H9 (cell line): Measurements from ENCODE around the gene C1orf116. TPM values are rescaled to one million over a fixed set of nuclear protein-coding genes. Genes with fewer than 3 reads are reported as not detected.

Experiments used
- DNase-seq: peaks from one replicate; pipeline ENCODE4 v3.0.0-alpha.2; 2017
- H2AFZ ChIP-seq: one replicate; pipeline ENCODE4 v1.6.1; 2013; ENCODE audit warnings: mild to moderate bottlenecking, low read length, control low read depth, moderate library complexity
- H2AK5ac ChIP-seq: 2 replicates; pipeline ENCODE4 v1.6.1; 2013; ENCODE audit warnings: low read length, control low read depth, mixed read lengths; ENCODE audit not compliant: insufficient read length
- H2BK120ac ChIP-seq: one replicate; pipeline ENCODE4 v1.6.1; 2013; ENCODE audit warnings: low read depth, mild to moderate bottlenecking, low read length, control low read depth, inconsistent platforms; ENCODE audit not compliant: poor library complexity, severe bottlenecking
- H2BK12ac ChIP-seq: 2 replicates; pipeline ENCODE4 v1.6.1; 2013; ENCODE audit warnings: low read length, control low read depth, mixed read lengths, low read depth; ENCODE audit not compliant: insufficient read length
- H2BK15ac ChIP-seq: 2 replicates; pipeline ENCODE4 v1.6.1; 2013; ENCODE audit warnings: low read depth, low read length, control low read depth
- H2BK20ac ChIP-seq: one replicate; pipeline ENCODE4 v1.6.1; 2013; ENCODE audit warnings: low read depth, mild to moderate bottlenecking, low read length, control low read depth, inconsistent platforms; ENCODE audit not compliant: poor library complexity, severe bottlenecking
- H2BK5ac ChIP-seq: 2 replicates; pipeline ENCODE4 v1.6.1; 2013; ENCODE audit warnings: low read length, control low read depth, mixed read lengths; ENCODE audit not compliant: insufficient read length
- H3K14ac ChIP-seq: 2 replicates; pipeline ENCODE4 v1.6.1; 2013; ENCODE audit warnings: low read length, control low read depth; ENCODE audit not compliant: insufficient read depth
- H3K18ac ChIP-seq: 2 replicates; pipeline ENCODE4 v1.6.1; 2013; ENCODE audit warnings: low read depth, mild to moderate bottlenecking, mixed read lengths, low read length, control low read depth; ENCODE audit not compliant: insufficient read length
- H3K23ac ChIP-seq: 2 replicates; pipeline ENCODE4 v1.6.1; 2013; ENCODE audit warnings: low read length, control low read depth, mixed read lengths, low read depth; ENCODE audit not compliant: insufficient read length
- H3K23me2 ChIP-seq: 2 replicates; pipeline ENCODE4 v1.6.1; 2013; ENCODE audit warnings: low read depth, mild to moderate bottlenecking, mixed read lengths, low read length, control low read depth; ENCODE audit not compliant: insufficient read length, poor library complexity, severe bottlenecking
- H3K27ac ChIP-seq: 2 replicates; pipeline ENCODE4 v1.5.1; 2013; ENCODE audit warnings: low read length, control low read depth, mixed read lengths, low read depth; ENCODE audit not compliant: insufficient read length
- H3K27me3 ChIP-seq: 2 replicates; pipeline ENCODE4 v1.6.1; 2013; ENCODE audit warnings: low read length, control low read depth, inconsistent platforms; ENCODE audit not compliant: insufficient read depth
- H3K4ac ChIP-seq: 2 replicates; pipeline ENCODE4 v1.6.1; 2013; ENCODE audit warnings: low read depth, mild to moderate bottlenecking, control low read depth, inconsistent platforms, low read length, moderate library complexity
- H3K4me1 ChIP-seq: 2 replicates; pipeline ENCODE4 v1.6.1; 2013; ENCODE audit warnings: low read length, control low read depth, inconsistent platforms; ENCODE audit not compliant: insufficient read depth
- H3K4me2 ChIP-seq: 2 replicates; pipeline ENCODE4 v1.6.1; 2013; ENCODE audit warnings: low read length, control low read depth, mixed read lengths; ENCODE audit not compliant: insufficient read length, insufficient read depth
- H3K56ac ChIP-seq: 2 replicates; pipeline ENCODE4 v1.6.1; 2013; ENCODE audit warnings: low read depth, mild to moderate bottlenecking, mixed read lengths, low read length, control low read depth; ENCODE audit not compliant: insufficient read length
- H3K79me1 ChIP-seq: 2 replicates; pipeline ENCODE4 v1.6.1; 2013; ENCODE audit warnings: low read depth, mild to moderate bottlenecking, moderate library complexity, low read length, control low read depth, inconsistent platforms; ENCODE audit not compliant: insufficient read depth, poor library complexity, severe bottlenecking
- H3K79me2 ChIP-seq: 2 replicates; pipeline ENCODE4 v1.6.1; 2013; ENCODE audit warnings: low read length, control low read depth, inconsistent platforms; ENCODE audit not compliant: insufficient read depth
- H3K9ac ChIP-seq: 2 replicates; pipeline ENCODE4 v1.6.1; 2013; ENCODE audit warnings: low read length, control low read depth, mixed read lengths; ENCODE audit not compliant: insufficient read length; ENCODE audit errors: extremely low read depth
- H3K9me3 ChIP-seq: one replicate; pipeline ENCODE4 v1.6.1; 2013; ENCODE audit warnings: low read depth, low read length, inconsistent platforms; ENCODE audit not compliant: control insufficient read depth
- H3T11ph ChIP-seq: one replicate; pipeline ENCODE4 v1.6.1; 2013; ENCODE audit warnings: mild to moderate bottlenecking, low read length, control low read depth, inconsistent platforms
- H4K20me1 ChIP-seq: one replicate; pipeline ENCODE4 v1.6.1; 2013; ENCODE audit not compliant: control insufficient read depth, insufficient read length, insufficient read depth
- H4K5ac ChIP-seq: 2 replicates; pipeline ENCODE4 v1.6.1; 2013; ENCODE audit warnings: low read depth, mild to moderate bottlenecking, mixed read lengths, low read length, control low read depth; ENCODE audit not compliant: insufficient read length
- H4K8ac ChIP-seq: replicated peaks from 2 replicates; pipeline ENCODE4 v1.6.1; 2013; ENCODE audit warnings: low read length, control low read depth, mixed read lengths, low read depth; ENCODE audit not compliant: insufficient read length
- H4K91ac ChIP-seq: 2 replicates; pipeline ENCODE4 v1.6.1; 2013; ENCODE audit warnings: low read depth, mild to moderate bottlenecking, moderate library complexity, mixed read lengths, low read length, control low read depth; ENCODE audit not compliant: insufficient read length
- H3K27ac Mint-ChIP-seq, 3 experiments: 2 replicates in 2 of 3; 3 replicates in 1 of 3; pipeline ENCODE4 v1.8.0; 2020 to 2021; ENCODE audit warnings: mixed read lengths in 3 of 3, mild to moderate bottlenecking in 1 of 3, moderate library complexity in 1 of 3
- H3K27me3 Mint-ChIP-seq: 2 replicates; pipeline ENCODE4 v1.8.0; 2021; ENCODE audit warnings: low read depth, mild to moderate bottlenecking, moderate library complexity, mixed read lengths
- H3K36me3 Mint-ChIP-seq, 3 experiments: 2 replicates in 2 of 3; 3 replicates in 1 of 3; pipeline ENCODE4 v1.8.0; 2020 to 2021; ENCODE audit warnings: low read depth in 3 of 3, mixed read lengths in 3 of 3; ENCODE audit not compliant: insufficient read depth in 1 of 3
- H3K4me1 Mint-ChIP-seq, 2 experiments: 2 replicates each; pipeline ENCODE4 v1.8.0; 2020; ENCODE audit warnings: mixed read lengths in 2 of 2
- H3K4me3 Mint-ChIP-seq, 2 experiments: 2 replicates in 1 of 2; 3 replicates in 1 of 2; pipeline ENCODE4 v1.8.0; 2020 to 2021; ENCODE audit warnings: mild to moderate bottlenecking in 2 of 2, mixed read lengths in 2 of 2, moderate library complexity in 1 of 2
- H3K9me3 Mint-ChIP-seq, 2 experiments: 2 replicates in 1 of 2; 3 replicates in 1 of 2; pipeline ENCODE4 v1.8.0; 2020; ENCODE audit warnings: mild to moderate bottlenecking in 2 of 2, mixed read lengths in 2 of 2, moderate library complexity in 1 of 2
- CTCF ChIP-seq: fragments of 200-600 bp; sonication (generic); conservative IDR thresholded peaks from 3 replicates; pipeline ENCODE4 v1.8.0; 2021; ENCODE audit warnings: antibody characterized with exemption, mild to moderate bottlenecking
- WGBS: extraction: QIAGEN DNeasy Blood & Tissue Kit; methylation state at CpG from one replicate; pipeline ENCODE4 v1.1.7; 2013; ENCODE audit warnings: missing lambda C conversion rate, low lambda C conversion rate, mixed read lengths; ENCODE audit not compliant: insufficient read length; ENCODE audit errors: extremely low coverage; 5-methylcytosine and 5-hydroxymethylcytosine counted together
- total RNA-seq: library from RNA; stranded (reverse); gene quantifications from 2 replicates; pipeline ENCODE4 v1.2.1, GENCODE V29; 2021

The C1orf116 gene
- total RNA-seq, 1 experiment from 2014 or later, result 0.48 TPM

DNA sequence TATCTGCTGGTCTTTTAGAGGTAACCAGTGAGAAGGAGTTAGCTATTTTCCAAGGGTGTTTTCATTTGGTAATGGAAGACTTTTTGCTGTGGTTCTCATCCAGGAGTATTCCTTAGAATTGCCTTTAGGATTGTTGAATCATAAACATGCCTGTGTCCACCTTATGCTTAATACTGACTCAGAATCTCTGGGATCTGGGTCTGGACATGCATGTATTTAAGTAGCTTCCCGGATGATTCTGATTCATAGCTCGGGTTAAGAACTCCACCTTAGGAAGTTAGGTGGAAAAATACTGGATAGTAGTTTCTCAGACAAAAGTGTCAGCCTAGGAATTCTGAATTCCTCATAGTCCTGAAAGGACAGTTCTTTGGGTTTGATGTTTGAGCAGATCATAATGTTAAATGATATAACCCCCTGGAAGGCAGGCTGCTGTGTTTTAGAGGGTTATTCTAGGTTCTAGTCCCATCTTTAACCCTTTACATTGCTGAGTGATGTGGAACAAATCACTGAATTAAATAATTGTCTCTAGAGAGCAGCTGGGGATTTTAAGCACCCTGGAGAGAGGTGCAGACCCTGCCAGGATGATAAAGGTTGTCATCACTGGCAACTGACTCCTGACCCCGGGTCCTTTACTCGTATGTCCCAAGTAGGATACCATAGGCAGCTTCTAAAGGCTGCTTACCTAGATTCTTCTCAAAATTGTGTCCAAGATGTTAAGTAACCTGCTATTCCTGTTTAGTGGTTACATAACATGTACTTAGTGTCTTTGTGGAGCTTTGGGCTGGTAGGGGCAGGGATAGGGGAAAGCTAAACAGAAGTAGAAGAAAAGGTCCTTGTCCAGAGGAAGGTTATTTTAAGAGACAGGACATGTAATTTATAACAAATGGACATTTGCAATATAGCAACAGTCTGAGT, 41.6 kb upstream of the C1orf116 start:
- Histone ChIP-seq H2BK20ac (no peak overlapping the region), H3T11ph (no peak overlapping the region), H3K23me2 (no peaks in the 10 kb centered on the region), H3K79me2 (no peaks in the 10 kb centered on the region), H3K56ac (no peak overlapping the region), H3K9ac (no peak overlapping the region), H4K20me1 (no peaks in the 10 kb centered on the region), H2BK5ac (no peak overlapping the region), H2AK5ac (no peak overlapping the region), H3K27me3 (no peaks in the 10 kb centered on the region), H3K18ac (no peak overlapping the region), H2AFZ (no peak overlapping the region), H4K91ac (no peak overlapping the region), H3K4me2 (no peak overlapping the region), H3K79me1 (no peaks in the 10 kb centered on the region), H2BK15ac (no peak overlapping the region), H2BK120ac (no peak overlapping the region), H3K9me3 (no peaks in the 10 kb centered on the region), H3K4ac (no peak overlapping the region), H4K5ac (no peak overlapping the region), H4K8ac (no peak overlapping the region), H2BK12ac (no peak overlapping the region), H3K23ac (no peak overlapping the region), H3K27ac (no peak overlapping the region), H3K4me1 (no peaks in the 10 kb centered on the region), H3K14ac (no peak overlapping the region)
- H3K4me3 Mint-ChIP-seq, result 0 out of 5 replicates have a peak overlapping the region, but pooled peaks of 1 of the 2 experiments have one; percentile 10
- H3K27me3 Mint-ChIP-seq, result no peaks in the 10 kb centered on the region
- no peak for DNase-seq
- H3K4me1 Mint-ChIP-seq, result peaks cover 0 to 8% of the 10 kb centered on the region in 2 experiments; a peak in 1 of 4 replicates
- no peak for TF ChIP-seq CTCF
- H3K27ac Mint-ChIP-seq, result no peak overlapping the region
- peaks cover 2 to 16% (median 9%) of the 10 kb centered on the region in 3 experiments; a peak in 5 of 7 replicates for H3K36me3 Mint-ChIP-seq
- no peaks in the 10 kb centered on the region for H3K9me3 Mint-ChIP-seq
- no CpG with 5 or more reads among the region's 4 CpGs for WGBS
